ENCODE data around the gene ASB3.

ASB3 gene

GRCh38 chr2:53786352-53786704 lies 425 bp downstream of the ASB3 start:
- H3K4me3 ChIP-seq (ENCODE audit: low read depth, low read length), result peak overlapping the region; percentile 88
- TF ChIP-seq, protein P1, sequence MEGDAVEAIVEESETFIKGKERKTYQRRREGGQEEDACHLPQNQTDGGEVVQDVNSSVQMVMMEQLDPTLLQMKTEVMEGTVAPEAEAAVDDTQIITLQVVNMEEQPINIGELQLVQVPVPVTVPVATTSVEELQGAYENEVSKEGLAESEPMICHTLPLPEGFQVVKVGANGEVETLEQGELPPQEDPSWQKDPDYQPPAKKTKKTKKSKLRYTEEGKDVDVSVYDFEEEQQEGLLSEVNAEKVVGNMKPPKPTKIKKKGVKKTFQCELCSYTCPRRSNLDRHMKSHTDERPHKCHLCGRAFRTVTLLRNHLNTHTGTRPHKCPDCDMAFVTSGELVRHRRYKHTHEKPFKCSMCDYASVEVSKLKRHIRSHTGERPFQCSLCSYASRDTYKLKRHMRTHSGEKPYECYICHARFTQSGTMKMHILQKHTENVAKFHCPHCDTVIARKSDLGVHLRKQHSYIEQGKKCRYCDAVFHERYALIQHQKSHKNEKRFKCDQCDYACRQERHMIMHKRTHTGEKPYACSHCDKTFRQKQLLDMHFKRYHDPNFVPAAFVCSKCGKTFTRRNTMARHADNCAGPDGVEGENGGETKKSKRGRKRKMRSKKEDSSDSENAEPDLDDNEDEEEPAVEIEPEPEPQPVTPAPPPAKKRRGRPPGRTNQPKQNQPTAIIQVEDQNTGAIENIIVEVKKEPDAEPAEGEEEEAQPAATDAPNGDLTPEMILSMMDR (IDR thresholded peaks at IDR 0.05; ENCODE audit: low read depth, low read length), result no peak

- TF ChIP-seq, protein P1 (IDR thresholded peaks at IDR 0.05; ENCODE audit: low read depth, low read length), result no peak
These were observed 1.4 kb downstream of the ASB3 start for GRCh38 chr2:53785366-53785765.

DNA sequence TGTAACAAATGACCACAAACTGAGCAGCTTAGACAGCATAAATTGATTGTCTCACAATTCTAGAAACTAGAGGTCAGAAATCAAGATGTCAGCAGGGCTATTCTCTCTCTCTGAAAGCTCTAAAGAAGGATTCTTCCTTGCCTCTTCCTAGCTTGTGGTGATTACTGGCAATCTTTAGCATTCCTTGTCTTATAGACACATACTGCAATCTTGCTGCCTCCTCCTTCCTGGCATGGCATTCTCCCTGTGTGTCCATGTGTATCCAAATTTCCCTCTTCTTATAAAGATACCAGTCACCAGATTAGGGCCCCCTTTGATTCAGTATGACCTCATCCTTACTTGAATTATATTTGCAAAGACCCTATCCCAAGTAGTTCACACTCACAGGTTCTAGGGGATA lies 2.3 kb downstream of the ASB3 start:
- TF ChIP-seq, protein P1 (IDR thresholded peaks at IDR 0.05; ENCODE audit: low read depth, low read length), result no peak
- H3K4me3 ChIP-seq (ENCODE audit: low read depth, low read length), result no peak overlapping the region

More at GRCh38 chr2:53785366-53785765, 1.4 kb downstream of the ASB3 start:
- H3K4me3 ChIP-seq (ENCODE audit: low read depth, low read length), result peak overlapping the region; percentile 88

DNA sequence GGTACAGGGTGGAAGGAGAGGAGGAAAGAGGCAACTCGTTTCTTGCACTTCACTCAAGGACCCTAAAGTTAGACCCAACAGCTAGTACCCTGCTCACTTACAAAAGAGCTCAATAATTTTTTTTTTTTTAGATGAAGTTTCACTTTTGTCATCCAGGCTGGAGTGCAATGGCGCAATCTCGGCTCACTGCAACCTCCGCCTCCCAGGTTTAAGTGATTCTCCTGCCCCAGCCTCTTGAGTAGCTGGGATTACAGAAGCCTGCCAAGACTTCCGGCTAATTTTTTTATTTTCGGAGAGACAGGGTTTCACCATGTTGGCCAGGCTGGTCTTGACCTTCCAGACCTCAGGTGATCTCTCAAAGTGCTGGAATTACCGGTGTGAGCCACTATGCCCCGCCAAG lies 4.1 kb downstream of the ASB3 start:
- no peak overlapping the region for H3K4me3 ChIP-seq (ENCODE audit: low read depth, low read length)
- TF ChIP-seq, protein P1 (IDR thresholded peaks at IDR 0.05; ENCODE audit: low read depth, low read length), result no peak

GRCh38 chr2:53780056-53780455 lies 6.7 kb downstream of the ASB3 start:
- TF ChIP-seq, protein P1 (IDR thresholded peaks at IDR 0.05; ENCODE audit: low read depth, low read length), result no peak

GRCh38 chr2:53778536-53779162 lies 8.1 kb downstream of the ASB3 start:
- H3K4me3 ChIP-seq (ENCODE audit: low read depth, low read length), result no peak overlapping the region
- TF ChIP-seq, protein P1 (IDR thresholded peaks at IDR 0.05; ENCODE audit: low read depth, low read length), result no peak

More at GRCh38 chr2:53780056-53780455, 6.7 kb downstream of the ASB3 start:
- H3K4me3 ChIP-seq (ENCODE audit: low read depth, low read length), result no peak overlapping the region

DNA sequence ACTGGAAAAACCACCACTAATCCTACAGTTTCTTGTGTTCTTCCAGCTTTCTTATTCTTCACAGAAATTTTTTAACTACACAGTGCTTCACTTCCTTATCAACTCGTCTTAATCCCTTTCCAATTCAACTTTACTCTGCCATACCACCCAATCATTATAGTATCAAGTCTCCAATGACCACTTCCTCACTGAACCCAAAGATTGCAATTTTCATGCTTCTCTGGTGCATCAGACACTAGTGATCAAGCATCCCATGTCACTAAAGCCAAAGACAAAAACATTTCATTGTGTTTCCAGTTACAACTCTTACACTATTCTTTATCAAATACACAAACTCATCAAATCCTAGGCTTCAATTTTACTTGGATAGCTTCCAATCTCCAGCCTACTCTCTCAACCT lies 9.6 kb downstream of the ASB3 start:
- TF ChIP-seq, protein P1 (IDR thresholded peaks at IDR 0.05; ENCODE audit: low read depth, low read length), result no peak
- H3K4me3 ChIP-seq (ENCODE audit: low read depth, low read length), result no peak overlapping the region

All from WI38 (cell line).